WTC11 (cell line): ENCODE measurements around the gene LCN10.

ENCODE experiments used
- CREB1 ChIP-seq: sonication (generic); formaldehyde crosslinking; IDR thresholded peaks from 2 replicates; pipeline ENCODE4 v1.8.0; 2023; ENCODE audit warnings: mild to moderate bottlenecking, missing genetic modification reagents
- NR2C2 ChIP-seq: sonication (generic); formaldehyde crosslinking; IDR thresholded peaks from 2 replicates; pipeline ENCODE4 v1.8.0; 2022; ENCODE audit warnings: mild to moderate bottlenecking, missing genetic modification reagents
- TF ChIP-seq, protein P1 (sequence below): fragments of 200-600 bp; IDR thresholded peaks from 2 replicates; pipeline ENCODE4 v1.8.0; 2022; ENCODE audit warnings: antibody characterized with exemption

DNA sequence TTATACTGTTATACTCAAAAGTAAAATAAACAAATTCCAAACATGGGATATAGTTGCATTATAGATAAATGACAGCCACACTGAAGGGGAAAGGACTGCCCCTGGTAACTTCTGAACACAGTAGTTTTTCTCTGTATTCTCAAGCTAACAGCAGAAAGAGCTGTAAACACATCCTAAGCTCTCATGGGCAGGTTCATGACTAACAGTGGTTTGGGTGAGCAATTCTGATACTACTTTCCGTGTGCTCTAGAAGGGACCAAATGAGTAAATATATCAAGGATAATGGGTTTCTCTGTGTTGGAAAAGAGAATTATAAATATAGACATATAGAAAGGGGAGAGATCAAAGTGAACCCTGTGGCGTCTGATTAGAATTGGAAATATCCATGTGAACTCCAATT, 7.8 kb upstream of the LCN10 start:
- TF ChIP-seq NR2C2 (CRISPR knock-in tag) (no peak), CREB1 (CRISPR knock-in tag) (no peak)
- TF ChIP-seq, protein P1, sequence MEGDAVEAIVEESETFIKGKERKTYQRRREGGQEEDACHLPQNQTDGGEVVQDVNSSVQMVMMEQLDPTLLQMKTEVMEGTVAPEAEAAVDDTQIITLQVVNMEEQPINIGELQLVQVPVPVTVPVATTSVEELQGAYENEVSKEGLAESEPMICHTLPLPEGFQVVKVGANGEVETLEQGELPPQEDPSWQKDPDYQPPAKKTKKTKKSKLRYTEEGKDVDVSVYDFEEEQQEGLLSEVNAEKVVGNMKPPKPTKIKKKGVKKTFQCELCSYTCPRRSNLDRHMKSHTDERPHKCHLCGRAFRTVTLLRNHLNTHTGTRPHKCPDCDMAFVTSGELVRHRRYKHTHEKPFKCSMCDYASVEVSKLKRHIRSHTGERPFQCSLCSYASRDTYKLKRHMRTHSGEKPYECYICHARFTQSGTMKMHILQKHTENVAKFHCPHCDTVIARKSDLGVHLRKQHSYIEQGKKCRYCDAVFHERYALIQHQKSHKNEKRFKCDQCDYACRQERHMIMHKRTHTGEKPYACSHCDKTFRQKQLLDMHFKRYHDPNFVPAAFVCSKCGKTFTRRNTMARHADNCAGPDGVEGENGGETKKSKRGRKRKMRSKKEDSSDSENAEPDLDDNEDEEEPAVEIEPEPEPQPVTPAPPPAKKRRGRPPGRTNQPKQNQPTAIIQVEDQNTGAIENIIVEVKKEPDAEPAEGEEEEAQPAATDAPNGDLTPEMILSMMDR, result no peak
